Forelimb muscle (tissue), 1 donor: ENCODE measurements around the gene ADCY5. TPM values are rescaled to one million over a fixed set of nuclear protein-coding genes. Genes with fewer than 3 reads are reported as not detected.

Experiments used
- DNase-seq: peaks from one replicate; pipeline ENCODE4 v3.0.0-alpha.2; 2013; ENCODE audit warnings: low read depth
- polyA plus RNA-seq: library from polyadenylated mRNA; unstranded; fragments of 120-200 nt; gene quantifications from one replicate; pipeline ENCODE4 v1.2.1, GENCODE V29; 2013; ENCODE audit not compliant: insufficient read length

The ADCY5 gene
- polyA plus RNA-seq, 1 donor = 4.3 TPM

- no peak for DNase-seq
Observed at GRCh38 chr3:123386477-123387040, 62.3 kb downstream of the ADCY5 start.

GRCh38 chr3:123385981-123386380 lies 62.9 kb downstream of the ADCY5 start:
- no peak for DNase-seq

- no peak for DNase-seq
Observed at GRCh38 chr3:123385499-123385898, 63.4 kb downstream of the ADCY5 start.

GRCh38 chr3:123385001-123385401 lies 63.9 kb downstream of the ADCY5 start:
- no peak for DNase-seq

GRCh38 chr3:123384256-123384655 lies 64.6 kb downstream of the ADCY5 start:
- no peak for DNase-seq

- DNase-seq = no peak
Observed at GRCh38 chr3:123383091-123384053, 65.5 kb downstream of the ADCY5 start.

GRCh38 chr3:123380261-123380660 lies 68.6 kb downstream of the ADCY5 start:
- no peak for DNase-seq

- no peak for DNase-seq
Observed at GRCh38 chr3:123379041-123379830, 69.7 kb downstream of the ADCY5 start.

GRCh38 chr3:123378409-123378915 lies 70.4 kb downstream of the ADCY5 start:
- no peak for DNase-seq

GRCh38 chr3:123377243-123377740 lies 71.6 kb downstream of the ADCY5 start:
- no peak for DNase-seq

GRCh38 chr3:123376451-123377242 lies 72.2 kb downstream of the ADCY5 start:
- no peak for DNase-seq

- DNase-seq = no peak
Observed at GRCh38 chr3:123375014-123375940, 73.6 kb downstream of the ADCY5 start.

- no peak for DNase-seq
Observed at GRCh38 chr3:123374016-123374415, 74.9 kb downstream of the ADCY5 start.

- no peak for DNase-seq
Observed at GRCh38 chr3:123373474-123373987, 75.4 kb downstream of the ADCY5 start.

- DNase-seq = no peak
Observed at GRCh38 chr3:123372686-123373473, 76.0 kb downstream of the ADCY5 start.

- no peak for DNase-seq
Observed at GRCh38 chr3:123371859-123372685, 76.8 kb downstream of the ADCY5 start.

- no peak for DNase-seq
Observed at GRCh38 chr3:123371426-123371825, 77.5 kb downstream of the ADCY5 start.

- DNase-seq = no peak
Observed at GRCh38 chr3:123370819-123371218, 78.1 kb downstream of the ADCY5 start.
